Breast epithelium (tissue), 4 donors: Measurements from ENCODE around the gene PRDM16. TPM values are rescaled to one million over a fixed set of nuclear protein-coding genes. Genes with fewer than 3 reads are reported as not detected.

Experiments
- DNase-seq, 2 donors: peaks; one replicate each; pipeline ENCODE4 v3.0.0-alpha.2; 2019; ENCODE audit warnings: low spot score in 2 of 2
- H3K27ac ChIP-seq, 2 donors: fragments of 200-600 bp; sonication (generic) in 1 of 2; one replicate each; pipeline ENCODE4 v1.5.1; 2016 to 2019; ENCODE audit warnings: mild to moderate bottlenecking in 1 of 2
- H3K27me3 ChIP-seq, 2 donors: fragments of 200-600 bp; sonication (generic) in 1 of 2; one replicate each; pipeline versions ENCODE4 v1.5.1 to v1.6.0; 2017 to 2019; ENCODE audit warnings: control low read depth in 1 of 2, mild to moderate bottlenecking in 1 of 2
- H3K36me3 ChIP-seq: fragments of 200-600 bp; one replicate; pipeline ENCODE4 v1.5.1; 2019
- H3K4me1 ChIP-seq, 2 donors: fragments of 200-600 bp; sonication (generic); one replicate each; pipeline ENCODE4 v1.5.1; 2016 to 2019; ENCODE audit warnings: control low read depth in 1 of 2
- H3K4me3 ChIP-seq, 3 donors: fragments of 200-600 bp; sonication (generic); 1 replicate in 2 of 3; 2 replicates in 1 of 3; pipeline ENCODE4 v1.5.1; 2016 to 2019; ENCODE audit warnings: mild to moderate bottlenecking in 3 of 3, moderate library complexity in 2 of 3
- H3K9me3 ChIP-seq, 2 donors: fragments of 200-600 bp; sonication (generic) in 1 of 2; one replicate each; pipeline ENCODE4 v1.5.1; 2016 to 2019; ENCODE audit warnings: control low read depth in 1 of 2
- CTCF ChIP-seq, 3 donors: fragments of 450-650 bp; IDR thresholded peaks; one replicate each; pipeline ENCODE4 v1.5.1; 2016 to 2017; ENCODE audit warnings: antibody characterized with exemption in 3 of 3, mild to moderate bottlenecking in 3 of 3, moderate library complexity in 3 of 3
- POLR2A ChIP-seq: fragments of 450-650 bp; IDR thresholded peaks from one replicate; pipeline ENCODE4 v1.6.1; 2016; ENCODE audit warnings: antibody characterized with exemption, mild to moderate bottlenecking, moderate library complexity
- POLR2AphosphoS5 ChIP-seq, 3 donors: sonication (generic); formaldehyde crosslinking; IDR thresholded peaks; one replicate each; pipeline ENCODE4 v1.6.1; 2017; ENCODE audit warnings: antibody characterized with exemption in 3 of 3
- intact Hi-C: fragments of 100-400 bp; cut with DNase I; formaldehyde crosslinking; loops from one replicate; pipeline ENCODE4 v1.15.1; 2023; ENCODE audit warnings: low total_unique reads
- total RNA-seq, 3 donors: library from RNA; depleted of rRNA; stranded (reverse); fragments of >200 nt; gene quantifications; one replicate each; pipeline ENCODE4 v1.1.0, GENCODE V29; 2016

The PRDM16 gene
- total RNA-seq, 3 donors from 2014 or later: 0.48 to 3.8 (median 3.6) TPM

- TF ChIP-seq POLR2A (no peak), POLR2AphosphoS5 (IDR thresholded peaks at IDR 0.05) (no peak), CTCF (IDR thresholded peaks at IDR 0.05) (no peak)
- H3K4me3 ChIP-seq: no peak overlapping the region
- no peak overlapping the region for H3K27ac ChIP-seq
Observed at GRCh38 chr1:3097861-3098260, 28.9 kb downstream of the PRDM16 start.

DNA sequence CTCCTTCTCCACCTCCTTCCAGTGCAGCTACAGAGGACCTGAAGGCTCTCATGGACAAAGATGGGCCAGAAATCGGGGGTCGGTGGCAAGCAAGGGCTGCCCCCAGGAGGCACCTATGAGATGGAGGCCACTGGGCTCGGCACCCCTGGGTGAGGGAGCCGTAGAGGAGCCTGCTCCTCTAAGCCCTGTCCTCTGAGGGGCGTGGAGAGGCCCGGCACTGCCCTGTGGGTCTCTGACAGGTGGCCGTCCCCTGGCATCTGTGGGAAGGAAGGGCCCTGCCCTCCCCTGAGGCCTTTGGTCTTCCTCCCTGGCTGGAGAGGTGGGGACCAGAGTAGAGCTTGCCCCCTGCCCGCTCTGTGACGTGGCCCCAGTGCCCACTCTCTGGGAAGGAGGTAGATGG is 30.9 kb downstream of the PRDM16 start:
- DNase-seq: no peak
- Histone ChIP-seq H3K9me3 (no peaks in the 10 kb centered on the region), H3K36me3 (no peaks in the 10 kb centered on the region), H3K4me3 (no peak overlapping the region), H3K27ac (no peak overlapping the region), H3K4me1 (no peaks in the 10 kb centered on the region), H3K27me3 (peaks cover 0 to 42% of the 10 kb centered on the region in 2 donors)
- intact Hi-C loops: no loop called here
- no peak for TF ChIP-seq CTCF (IDR thresholded peaks at IDR 0.05)
- no peak for TF ChIP-seq POLR2A
- no peak for TF ChIP-seq POLR2AphosphoS5 (IDR thresholded peaks at IDR 0.05)

More at GRCh38 chr1:3097861-3098260, 28.9 kb downstream of the PRDM16 start:
- Histone ChIP-seq H3K27me3 (peaks cover 0 to 35% of the 10 kb centered on the region in 2 donors), H3K4me1 (no peaks in the 10 kb centered on the region), H3K9me3 (no peaks in the 10 kb centered on the region), H3K36me3 (no peaks in the 10 kb centered on the region)
- intact Hi-C loops: no loop called here
- DNase-seq: no peak

- no peak overlapping the region for H3K27ac ChIP-seq
Observed at GRCh38 chr1:3101124-3101939, 32.3 kb downstream of the PRDM16 start.

DNA sequence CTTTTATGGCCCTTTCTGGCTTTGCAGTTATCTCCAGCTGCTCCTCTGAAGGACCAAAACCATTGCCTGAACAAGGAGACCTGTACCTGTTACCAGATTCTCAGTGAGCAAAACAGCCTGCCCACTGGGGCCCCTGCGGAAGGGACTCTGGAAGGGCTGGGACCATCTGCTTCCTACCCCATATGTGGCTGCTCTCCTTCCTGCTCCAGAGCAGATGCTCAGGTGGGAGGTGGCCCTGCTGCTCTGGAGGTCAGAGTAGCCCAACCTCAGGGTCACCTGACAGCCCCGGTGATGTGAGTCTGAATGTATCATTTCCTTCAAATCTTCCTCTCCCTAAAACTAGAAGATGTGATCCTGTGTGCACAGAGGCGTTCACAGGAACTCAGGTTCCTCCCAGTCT is 33.6 kb downstream of the PRDM16 start:
- DNase-seq: no peak
- Histone ChIP-seq H3K27ac (no peak overlapping the region), H3K9me3 (peaks cover 4 to 6% of the 10 kb centered on the region in 2 donors), H3K4me3 (no peak overlapping the region), H3K4me1 (no peaks in the 10 kb centered on the region), H3K27me3 (peaks cover 0 to 40% of the 10 kb centered on the region in 2 donors), H3K36me3 (no peaks in the 10 kb centered on the region)
- intact Hi-C loops: no loop called here
- TF ChIP-seq POLR2AphosphoS5 (IDR thresholded peaks at IDR 0.05) (no peak), CTCF (IDR thresholded peaks at IDR 0.05) (no peak), POLR2A (no peak)

More at GRCh38 chr1:3101124-3101939, 32.3 kb downstream of the PRDM16 start:
- Histone ChIP-seq H3K9me3 (no peaks in the 10 kb centered on the region), H3K4me3 (no peak overlapping the region), H3K36me3 (no peaks in the 10 kb centered on the region), H3K27me3 (peaks cover 0 to 42% of the 10 kb centered on the region in 2 donors), H3K4me1 (no peaks in the 10 kb centered on the region)
- DNase-seq: no peak
- intact Hi-C loops: no loop called here
- TF ChIP-seq CTCF (IDR thresholded peaks at IDR 0.05) (no peak), POLR2A (no peak), POLR2AphosphoS5 (IDR thresholded peaks at IDR 0.05) (no peak)

DNA sequence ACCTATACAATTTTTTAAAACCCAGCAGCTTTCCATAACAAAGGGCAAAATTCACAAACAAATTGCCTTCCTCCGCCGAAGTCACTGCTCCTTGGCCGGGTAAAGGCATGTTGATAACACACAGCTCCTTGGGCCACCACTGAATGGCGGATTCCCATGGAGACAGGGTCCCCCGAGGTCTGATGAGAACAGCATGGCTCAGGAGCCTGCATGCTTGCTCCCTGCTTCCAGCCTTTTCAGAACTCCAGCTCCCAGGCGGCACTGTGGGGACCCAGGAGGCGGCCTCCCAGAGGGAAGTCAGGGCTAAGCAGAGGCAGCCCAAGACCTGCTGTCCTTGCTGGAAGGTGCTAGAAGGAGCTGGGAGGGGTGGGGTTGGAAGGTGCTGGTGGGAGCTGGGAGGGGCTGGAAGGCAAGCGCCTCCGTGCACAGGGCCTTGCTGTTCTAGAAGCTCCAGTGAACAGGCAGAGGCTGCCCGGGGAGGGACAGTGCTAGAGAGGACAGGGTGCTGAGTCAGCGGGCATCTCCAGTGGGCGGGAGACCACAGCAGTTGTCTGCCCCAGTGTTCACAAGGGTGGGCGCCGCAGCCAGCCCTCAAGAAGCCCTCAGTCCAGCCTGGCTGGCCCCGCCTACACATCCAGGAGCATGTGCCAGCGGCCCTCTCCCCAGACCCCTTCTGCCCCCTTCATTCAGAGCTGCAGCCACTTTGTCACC is 35.1 kb downstream of the PRDM16 start:
- Histone ChIP-seq H3K4me3 (no peak overlapping the region), H3K9me3 (peaks cover 13 to 14% of the 10 kb centered on the region in 2 donors), H3K4me1 (no peaks in the 10 kb centered on the region), H3K27me3 (peaks cover 0 to 43% of the 10 kb centered on the region in 2 donors), H3K27ac (no peak overlapping the region), H3K36me3 (no peaks in the 10 kb centered on the region)
- intact Hi-C loops: no loop called here
- TF ChIP-seq POLR2A: no peak
- no peak for TF ChIP-seq CTCF (IDR thresholded peaks at IDR 0.05)
- no peak for TF ChIP-seq POLR2AphosphoS5 (IDR thresholded peaks at IDR 0.05)
- DNase-seq: no peak
